HepG2 (cell line): ENCODE results near the gene PRSS16. TPM values are rescaled to one million over a fixed set of nuclear protein-coding genes. Genes with fewer than 3 reads are reported as not detected.
A peak's percentile ranks its signal among the peaks of the same experiment; 100 is the strongest.

Source experiments
- CEBPG ChIP-seq: IDR thresholded peaks from 2 replicates; pipeline ENCODE4 v1.6.1; 2016
- DNMT3B ChIP-seq: conservative IDR thresholded peaks from 2 replicates; pipeline ENCODE4 v1.6.1; 2016; ENCODE audit warnings: missing biosample characterization, control low read depth
- HOXA5 ChIP-seq: sonication (generic); formaldehyde crosslinking; IDR thresholded peaks from 2 replicates; pipeline ENCODE4 v1.4.0; 2020; ENCODE audit warnings: missing genetic modification reagents
- ISX ChIP-seq: sonication (generic); formaldehyde crosslinking; conservative IDR thresholded peaks from 2 replicates; pipeline ENCODE4 v1.5.0; 2020; ENCODE audit warnings: missing genetic modification reagents
- KDM5A ChIP-seq: fragments of 200-600 bp; sonication (generic); IDR thresholded peaks from 2 replicates; pipeline ENCODE4 v1.7.0; 2018; ENCODE audit warnings: antibody characterized with exemption, mild to moderate bottlenecking, low read length, borderline replicate concordance
- MXI1 ChIP-seq: IDR thresholded peaks from 3 replicates; pipeline ENCODE4 v1.6.1; 2012; ENCODE audit warnings: low read depth, low read length, inconsistent platforms, borderline replicate concordance
- POLR2A ChIP-seq, 2 experiments: IDR thresholded peaks; 2 replicates each; pipeline ENCODE4 v1.6.1; 2011; ENCODE audit warnings: low read depth in 2 of 2, low read length in 2 of 2, mild to moderate bottlenecking in 1 of 2, moderate library complexity in 1 of 2; ENCODE audit not compliant: insufficient read depth in 1 of 2
- RELA ChIP-seq: sonication (generic); formaldehyde crosslinking; IDR thresholded peaks from 2 replicates; pipeline ENCODE4 v1.4.0; 2020; ENCODE audit warnings: missing genetic modification reagents
- SRSF9 ChIP-seq: fragments of 200-400 bp; formaldehyde crosslinking; IDR thresholded peaks from 2 replicates; pipeline ENCODE4 v1.6.1; 2018; ENCODE audit warnings: borderline replicate concordance, mild to moderate bottlenecking, low read depth, low read length; ENCODE audit not compliant: insufficient read depth, poor library complexity, severe bottlenecking
- ZNF253 ChIP-seq: sonication (generic); formaldehyde crosslinking; IDR thresholded peaks from 2 replicates; pipeline ENCODE4 v1.8.0; 2022; ENCODE audit warnings: mild to moderate bottlenecking, missing genetic modification reagents, borderline replicate concordance
- ZNF354B ChIP-seq: sonication (generic); formaldehyde crosslinking; IDR thresholded peaks from 2 replicates; pipeline ENCODE4 v1.8.0; 2022; ENCODE audit warnings: mild to moderate bottlenecking, missing genetic modification reagents
- ZNF652 ChIP-seq: IDR thresholded peaks from 2 replicates; pipeline ENCODE4 v1.6.1; 2016; ENCODE audit warnings: low read depth, borderline replicate concordance
- ZNF790 ChIP-seq: sonication (generic); formaldehyde crosslinking; IDR thresholded peaks from 2 replicates; pipeline ENCODE4 v1.8.0; 2022; ENCODE audit warnings: missing genetic modification reagents, mild to moderate bottlenecking, borderline replicate concordance
- polyA plus RNA-seq, 8 experiments: library from polyadenylated mRNA; depleted of rRNA in 3 of 8; stranded (reverse) in 7 of 8; unstranded in 1 of 8; fragments of >200 nt; fragmentation: Illumina TruSeq in 4 of 8; extraction: Trizol in 4 of 8; gene quantifications; 2 replicates each; pipeline versions ENCODE4 v1.2.1 to v1.2.3, GENCODE V29; 2011 to 2016; ENCODE audit warnings: low read depth in 4 of 8, missing spikeins in 1 of 8, mixed read lengths in 1 of 8; ENCODE audit not compliant: insufficient read depth in 1 of 8
- total RNA-seq, 5 experiments: library from RNA; depleted of rRNA; stranded (reverse); fragments of >200 nt; fragmentation: Illumina TruSeq; extraction: Trizol; gene quantifications; 2 replicates each; pipeline ENCODE4 v1.2.3, GENCODE V29; 2016; ENCODE audit warnings: low read depth in 1 of 5
- TF ChIP-seq, protein P1 (sequence below): sonication (generic); formaldehyde crosslinking; IDR thresholded peaks from 2 replicates; pipeline ENCODE4 v1.4.0; 2020; ENCODE audit warnings: mild to moderate bottlenecking, missing genetic modification reagents
- TF ChIP-seq, protein P2 (sequence below): sonication (generic); formaldehyde crosslinking; IDR thresholded peaks from 2 replicates; pipeline ENCODE4 v1.5.1; 2020; ENCODE audit warnings: mild to moderate bottlenecking, missing genetic modification reagents, moderate library complexity
- TF ChIP-seq, protein P3 (sequence below): IDR thresholded peaks from 2 replicates; pipeline ENCODE4 v1.6.1; 2018; ENCODE audit warnings: missing genetic modification reagents, mild to moderate bottlenecking, missing compliant biosample characterization
- TF ChIP-seq, protein P4 (sequence below): sonication (generic); formaldehyde crosslinking; IDR thresholded peaks from 2 replicates; pipeline ENCODE4 v1.9.0; 2021; ENCODE audit warnings: missing genetic modification reagents, borderline replicate concordance
- TF ChIP-seq, protein P5 (sequence below): IDR thresholded peaks from 2 replicates; pipeline ENCODE4 v1.4.0; 2020; ENCODE audit warnings: mild to moderate bottlenecking, missing genetic modification reagents

PRSS16 gene
- total and polyA plus RNA-seq, 2 of the 13 experiments (the other 11 are each of a cell fraction or from before 2014, with no cell fraction given): not detected

DNA sequence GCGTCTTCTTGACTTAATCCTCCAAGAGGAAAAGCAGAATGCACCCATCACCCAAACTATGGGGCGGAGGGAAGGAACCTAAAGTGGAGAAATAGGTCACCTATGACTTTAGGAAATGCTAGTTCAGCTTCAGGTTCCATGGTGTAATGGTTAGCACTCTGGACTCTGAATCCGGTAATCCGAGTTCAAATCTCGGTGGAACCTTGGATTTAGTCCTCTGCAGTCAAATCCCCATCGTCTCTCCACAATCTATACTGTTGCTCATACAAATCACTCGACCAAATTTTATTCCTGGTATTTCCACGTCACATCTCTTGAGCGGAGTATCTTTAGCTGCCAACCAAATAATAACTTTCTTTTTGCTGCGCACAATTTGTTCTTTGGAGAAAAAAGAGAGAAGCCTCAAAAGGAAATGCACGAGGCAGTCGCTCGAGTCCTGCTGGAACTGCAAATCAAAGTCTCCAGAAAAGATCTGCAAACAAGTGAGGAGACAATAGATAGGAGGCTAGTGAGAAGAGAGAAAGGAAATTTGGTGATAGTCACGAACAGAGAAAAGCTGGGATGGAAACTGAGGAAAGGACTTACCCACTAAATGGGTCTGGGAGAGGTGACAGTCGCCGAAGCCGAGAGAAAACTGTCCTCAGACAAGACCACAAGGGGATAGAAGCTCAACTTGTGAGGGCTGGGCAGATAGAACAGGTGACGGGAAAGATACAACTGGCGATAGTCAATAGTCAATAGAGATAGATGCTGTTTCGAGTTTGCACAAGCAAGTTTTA, 48.0 kb downstream of the PRSS16 start (continued):
- TF ChIP-seq, protein P1, sequence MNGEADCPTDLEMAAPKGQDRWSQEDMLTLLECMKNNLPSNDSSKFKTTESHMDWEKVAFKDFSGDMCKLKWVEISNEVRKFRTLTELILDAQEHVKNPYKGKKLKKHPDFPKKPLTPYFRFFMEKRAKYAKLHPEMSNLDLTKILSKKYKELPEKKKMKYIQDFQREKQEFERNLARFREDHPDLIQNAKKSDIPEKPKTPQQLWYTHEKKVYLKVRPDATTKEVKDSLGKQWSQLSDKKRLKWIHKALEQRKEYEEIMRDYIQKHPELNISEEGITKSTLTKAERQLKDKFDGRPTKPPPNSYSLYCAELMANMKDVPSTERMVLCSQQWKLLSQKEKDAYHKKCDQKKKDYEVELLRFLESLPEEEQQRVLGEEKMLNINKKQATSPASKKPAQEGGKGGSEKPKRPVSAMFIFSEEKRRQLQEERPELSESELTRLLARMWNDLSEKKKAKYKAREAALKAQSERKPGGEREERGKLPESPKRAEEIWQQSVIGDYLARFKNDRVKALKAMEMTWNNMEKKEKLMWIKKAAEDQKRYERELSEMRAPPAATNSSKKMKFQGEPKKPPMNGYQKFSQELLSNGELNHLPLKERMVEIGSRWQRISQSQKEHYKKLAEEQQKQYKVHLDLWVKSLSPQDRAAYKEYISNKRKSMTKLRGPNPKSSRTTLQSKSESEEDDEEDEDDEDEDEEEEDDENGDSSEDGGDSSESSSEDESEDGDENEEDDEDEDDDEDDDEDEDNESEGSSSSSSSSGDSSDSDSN (CRISPR knock-in tag): no peak
- TF ChIP-seq, protein P2, sequence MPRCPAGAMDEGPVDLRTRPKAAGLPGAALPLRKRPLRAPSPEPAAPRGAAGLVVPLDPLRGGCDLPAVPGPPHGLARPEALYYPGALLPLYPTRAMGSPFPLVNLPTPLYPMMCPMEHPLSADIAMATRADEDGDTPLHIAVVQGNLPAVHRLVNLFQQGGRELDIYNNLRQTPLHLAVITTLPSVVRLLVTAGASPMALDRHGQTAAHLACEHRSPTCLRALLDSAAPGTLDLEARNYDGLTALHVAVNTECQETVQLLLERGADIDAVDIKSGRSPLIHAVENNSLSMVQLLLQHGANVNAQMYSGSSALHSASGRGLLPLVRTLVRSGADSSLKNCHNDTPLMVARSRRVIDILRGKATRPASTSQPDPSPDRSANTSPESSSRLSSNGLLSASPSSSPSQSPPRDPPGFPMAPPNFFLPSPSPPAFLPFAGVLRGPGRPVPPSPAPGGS (CRISPR knock-in tag): no peak
- TF ChIP-seq, protein P3, sequence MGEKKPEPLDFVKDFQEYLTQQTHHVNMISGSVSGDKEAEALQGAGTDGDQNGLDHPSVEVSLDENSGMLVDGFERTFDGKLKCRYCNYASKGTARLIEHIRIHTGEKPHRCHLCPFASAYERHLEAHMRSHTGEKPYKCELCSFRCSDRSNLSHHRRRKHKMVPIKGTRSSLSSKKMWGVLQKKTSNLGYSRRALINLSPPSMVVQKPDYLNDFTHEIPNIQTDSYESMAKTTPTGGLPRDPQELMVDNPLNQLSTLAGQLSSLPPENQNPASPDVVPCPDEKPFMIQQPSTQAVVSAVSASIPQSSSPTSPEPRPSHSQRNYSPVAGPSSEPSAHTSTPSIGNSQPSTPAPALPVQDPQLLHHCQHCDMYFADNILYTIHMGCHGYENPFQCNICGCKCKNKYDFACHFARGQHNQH: peak; percentile 34; the same call in 1 of the 2 replicates
- TF ChIP-seq CEBPG (CRISPR knock-in tag): 0 out of 2 replicates have a peak, but pooled peaks have one; percentile 24
- TF ChIP-seq ISX: no peak
- TF ChIP-seq, protein P4, sequence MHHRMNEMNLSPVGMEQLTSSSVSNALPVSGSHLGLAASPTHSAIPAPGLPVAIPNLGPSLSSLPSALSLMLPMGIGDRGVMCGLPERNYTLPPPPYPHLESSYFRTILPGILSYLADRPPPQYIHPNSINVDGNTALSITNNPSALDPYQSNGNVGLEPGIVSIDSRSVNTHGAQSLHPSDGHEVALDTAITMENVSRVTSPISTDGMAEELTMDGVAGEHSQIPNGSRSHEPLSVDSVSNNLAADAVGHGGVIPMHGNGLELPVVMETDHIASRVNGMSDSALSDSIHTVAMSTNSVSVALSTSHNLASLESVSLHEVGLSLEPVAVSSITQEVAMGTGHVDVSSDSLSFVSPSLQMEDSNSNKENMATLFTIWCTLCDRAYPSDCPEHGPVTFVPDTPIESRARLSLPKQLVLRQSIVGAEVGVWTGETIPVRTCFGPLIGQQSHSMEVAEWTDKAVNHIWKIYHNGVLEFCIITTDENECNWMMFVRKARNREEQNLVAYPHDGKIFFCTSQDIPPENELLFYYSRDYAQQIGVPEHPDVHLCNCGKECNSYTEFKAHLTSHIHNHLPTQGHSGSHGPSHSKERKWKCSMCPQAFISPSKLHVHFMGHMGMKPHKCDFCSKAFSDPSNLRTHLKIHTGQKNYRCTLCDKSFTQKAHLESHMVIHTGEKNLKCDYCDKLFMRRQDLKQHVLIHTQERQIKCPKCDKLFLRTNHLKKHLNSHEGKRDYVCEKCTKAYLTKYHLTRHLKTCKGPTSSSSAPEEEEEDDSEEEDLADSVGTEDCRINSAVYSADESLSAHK (CRISPR knock-in tag): no peak
- no peak for TF ChIP-seq POLR2A (IDR thresholded peaks at IDR 0.05; ENCODE audit: insufficient read depth in 1 of 2, low read depth in 2 of 2, low read length in 2 of 2)
- TF ChIP-seq ZNF652 (CRISPR knock-in tag): no peak
- TF ChIP-seq SRSF9: no peak
- TF ChIP-seq, protein P5, sequence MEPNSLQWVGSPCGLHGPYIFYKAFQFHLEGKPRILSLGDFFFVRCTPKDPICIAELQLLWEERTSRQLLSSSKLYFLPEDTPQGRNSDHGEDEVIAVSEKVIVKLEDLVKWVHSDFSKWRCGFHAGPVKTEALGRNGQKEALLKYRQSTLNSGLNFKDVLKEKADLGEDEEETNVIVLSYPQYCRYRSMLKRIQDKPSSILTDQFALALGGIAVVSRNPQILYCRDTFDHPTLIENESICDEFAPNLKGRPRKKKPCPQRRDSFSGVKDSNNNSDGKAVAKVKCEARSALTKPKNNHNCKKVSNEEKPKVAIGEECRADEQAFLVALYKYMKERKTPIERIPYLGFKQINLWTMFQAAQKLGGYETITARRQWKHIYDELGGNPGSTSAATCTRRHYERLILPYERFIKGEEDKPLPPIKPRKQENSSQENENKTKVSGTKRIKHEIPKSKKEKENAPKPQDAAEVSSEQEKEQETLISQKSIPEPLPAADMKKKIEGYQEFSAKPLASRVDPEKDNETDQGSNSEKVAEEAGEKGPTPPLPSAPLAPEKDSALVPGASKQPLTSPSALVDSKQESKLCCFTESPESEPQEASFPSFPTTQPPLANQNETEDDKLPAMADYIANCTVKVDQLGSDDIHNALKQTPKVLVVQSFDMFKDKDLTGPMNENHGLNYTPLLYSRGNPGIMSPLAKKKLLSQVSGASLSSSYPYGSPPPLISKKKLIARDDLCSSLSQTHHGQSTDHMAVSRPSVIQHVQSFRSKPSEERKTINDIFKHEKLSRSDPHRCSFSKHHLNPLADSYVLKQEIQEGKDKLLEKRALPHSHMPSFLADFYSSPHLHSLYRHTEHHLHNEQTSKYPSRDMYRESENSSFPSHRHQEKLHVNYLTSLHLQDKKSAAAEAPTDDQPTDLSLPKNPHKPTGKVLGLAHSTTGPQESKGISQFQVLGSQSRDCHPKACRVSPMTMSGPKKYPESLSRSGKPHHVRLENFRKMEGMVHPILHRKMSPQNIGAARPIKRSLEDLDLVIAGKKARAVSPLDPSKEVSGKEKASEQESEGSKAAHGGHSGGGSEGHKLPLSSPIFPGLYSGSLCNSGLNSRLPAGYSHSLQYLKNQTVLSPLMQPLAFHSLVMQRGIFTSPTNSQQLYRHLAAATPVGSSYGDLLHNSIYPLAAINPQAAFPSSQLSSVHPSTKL (CRISPR knock-in tag): peak; percentile 36; the same call in 1 of the 2 replicates
- 0 out of 2 replicates have a peak, but pooled peaks have one; percentile 44 for TF ChIP-seq ZNF790 (CRISPR knock-in tag)
- no peak for TF ChIP-seq MXI1
- TF ChIP-seq RELA (CRISPR knock-in tag): no peak
- no peak for TF ChIP-seq ZNF354B (CRISPR knock-in tag)
- peak; percentile 60; the same call in 1 of the 2 replicates for TF ChIP-seq KDM5A
- peak; percentile 37; the same call in 1 of the 2 replicates for TF ChIP-seq DNMT3B (CRISPR knock-in tag)
- no peak for TF ChIP-seq ZNF253
- TF ChIP-seq HOXA5 (CRISPR knock-in tag): 0 out of 2 replicates have a peak, but pooled peaks have one; percentile 28
